GM10266 (cell line): ENCODE measurements around the gene KCNQ5.

Experiments used
- DNase-seq: peaks from one replicate; pipeline ENCODE4 v3.0.0; 2012; ENCODE audit errors: extremely low spot score
- CTCF ChIP-seq: IDR thresholded peaks from 2 replicates; pipeline ENCODE4 v1.5.1; 2012; ENCODE audit warnings: mild to moderate bottlenecking, low read depth; ENCODE audit not compliant: control insufficient read depth, insufficient read depth; ENCODE audit errors: missing control alignments

Gene KCNQ5

DNA sequence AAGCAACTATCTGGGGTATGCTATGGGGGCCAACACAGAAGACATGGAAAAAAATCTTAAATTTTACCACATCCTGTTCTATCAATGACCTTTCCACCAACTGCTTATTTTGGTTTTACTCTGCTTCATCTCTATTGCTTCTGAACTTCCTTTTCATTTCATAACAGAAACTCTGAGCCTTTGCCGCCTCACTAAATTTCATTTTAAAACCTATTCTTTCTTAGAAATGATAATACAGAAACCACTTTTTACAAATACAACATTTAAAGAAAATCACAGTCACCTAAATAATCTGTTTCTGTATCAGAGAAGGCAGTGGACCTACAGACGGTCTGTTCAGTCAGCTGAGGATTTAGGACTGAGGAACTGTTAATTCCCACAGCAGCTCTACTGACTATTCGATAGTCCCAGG, 117.5 kb downstream of the KCNQ5 start:
- TF ChIP-seq CTCF: no peak
- peak; percentile 14 for DNase-seq

- DNase-seq: peak; percentile 46
- no peak for TF ChIP-seq CTCF
Measured at GRCh38 chr6:72740135-72740534, 118.3 kb downstream of the KCNQ5 start.

GRCh38 chr6:72741083-72741482, 119.2 kb downstream of the KCNQ5 start:
- DNase-seq: no peak
- no peak for TF ChIP-seq CTCF

GRCh38 chr6:72742001-72742673, 120.3 kb downstream of the KCNQ5 start:
- no peak for DNase-seq
- no peak for TF ChIP-seq CTCF

GRCh38 chr6:72746276-72746675, 124.4 kb downstream of the KCNQ5 start:
- no peak for DNase-seq

DNA sequence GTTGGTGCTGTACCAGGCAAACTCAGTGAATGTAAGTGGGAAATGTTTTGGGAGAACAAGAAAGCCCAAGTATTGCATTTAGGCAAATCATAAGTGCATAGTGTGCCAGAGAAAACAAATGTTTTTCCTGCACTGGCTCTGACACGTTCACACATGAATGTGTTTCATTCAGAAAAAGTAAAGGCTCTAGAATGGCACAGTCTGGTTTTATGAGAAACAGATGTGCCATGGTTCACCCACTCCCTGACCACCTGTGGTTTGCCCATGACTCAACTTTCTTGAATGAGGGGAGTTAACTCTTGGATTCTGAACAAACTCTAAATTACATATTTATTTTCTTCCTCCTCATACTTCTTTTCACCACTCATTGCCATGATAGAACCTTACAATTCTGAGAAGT, 126.9 kb downstream of the KCNQ5 start:
- DNase-seq: no peak
- TF ChIP-seq CTCF: no peak

More at GRCh38 chr6:72746276-72746675, 124.4 kb downstream of the KCNQ5 start:
- no peak for TF ChIP-seq CTCF

- no peak for DNase-seq
- TF ChIP-seq CTCF: no peak
Measured at GRCh38 chr6:72755752-72756151, 133.9 kb downstream of the KCNQ5 start.
